K562 (cell line): ENCODE data around the gene KCNF1. TPM values are rescaled to one million over a fixed set of nuclear protein-coding genes. Genes with fewer than 3 reads are reported as not detected.

Source experiments
- ATAC-seq: fragments of 200-7000 bp; cut with Tn5 transposase; 3 replicates; pipeline ENCODE4 v1.9.1; 2020; ENCODE audit warnings: moderate library complexity
- BruUV-seq: library from RNA; stranded (reverse); fragments of 400-500 nt; replicated peaks from 2 replicates; lab custom pipeline; 2021; lab: Mats Ljungman, UMichigan
- CTCF ChIA-PET: fragments of 300-600 bp; formaldehyde crosslinking; extraction: SDS; loops from one replicate; lab custom pipeline; 2021; ENCODE audit warnings: low intra/inter-chr PET ratio; lab: Yijun Ruan, JAX
- POLR2A ChIA-PET: fragments of 300-600, 350-650 bp; sonication (Branson Sonifier 250); formaldehyde crosslinking; extraction: SDS; loops from one replicate; lab custom pipeline; 2021; ENCODE audit warnings: antibody characterized with exemption, inconsistent platforms; lab: Yijun Ruan, JAX
- DNase-seq, 4 experiments: peaks; one replicate each; pipeline versions ENCODE4 v3.0.0 to v3.0.0-alpha.2; 2011 to 2018; ENCODE audit warnings: low spot score in 3 of 4, mixed read lengths in 3 of 4; ENCODE audit errors: extremely low read depth in 1 of 4
- FAIRE-seq: peaks from 2 replicates; lab custom pipeline; 2011; peaks lifted over from hg19 to GRCh38; lab: Jason Lieb, UNC
- H2AFZ ChIP-seq: 2 replicates; pipeline ENCODE4 v1.6.0; 2011; ENCODE audit warnings: low read depth, low read length, control low read depth, inconsistent platforms
- H3K27ac ChIP-seq: fragments of 200-600 bp; 3 replicates; pipeline ENCODE4 v1.8.0; 2011; ENCODE audit warnings: low read depth, mild to moderate bottlenecking, control low read depth, inconsistent platforms, low read length, moderate library complexity, mixed read lengths; ENCODE audit errors: extremely low read depth
- H3K27me3 ChIP-seq, 2 experiments: fragments of 300-600 bp in 1 of 2; 2 replicates in 1 of 2; 3 replicates in 1 of 2; pipeline versions ENCODE4 v1.6.0 to v1.8.0; 2011; ENCODE audit warnings: inconsistent platforms in 2 of 2, low read length in 2 of 2, mild to moderate bottlenecking in 1 of 2, mixed read lengths in 1 of 2, moderate library complexity in 1 of 2; ENCODE audit not compliant: control insufficient read depth in 2 of 2, insufficient read depth in 2 of 2
- H3K36me3 ChIP-seq: fragments of 300-600 bp; 3 replicates; pipeline ENCODE4 v1.8.0; 2011; ENCODE audit warnings: mild to moderate bottlenecking, low read length, inconsistent platforms; ENCODE audit not compliant: control insufficient read depth, insufficient read depth
- H3K4me1 ChIP-seq, 2 experiments: fragments of 200-600 bp in 1 of 2; replicated peaks in 1 of 2; 2 replicates in 1 of 2; 3 replicates in 1 of 2; pipeline versions ENCODE4 v1.5.1 to v1.8.0; 2011; ENCODE audit warnings: inconsistent platforms in 2 of 2, low read length in 2 of 2, mild to moderate bottlenecking in 1 of 2, mixed read lengths in 1 of 2, moderate library complexity in 1 of 2; ENCODE audit not compliant: control insufficient read depth in 2 of 2, insufficient read depth in 2 of 2
- H3K4me2 ChIP-seq: 2 replicates; pipeline ENCODE4 v1.6.1; 2011; ENCODE audit warnings: low read length, control low read depth, inconsistent platforms, mixed read lengths; ENCODE audit not compliant: insufficient read depth
- H3K4me3 ChIP-seq: fragments of 200-600 bp; sonication (generic), shearing (Covaris generic); 2 replicates; pipeline ENCODE4 v1.5.1; 2016; ENCODE audit warnings: control low read depth, inconsistent platforms
- H3K79me2 ChIP-seq: fragments of 200-600 bp; 3 replicates; pipeline ENCODE4 v1.8.0; 2011; ENCODE audit warnings: low read length, inconsistent platforms; ENCODE audit not compliant: control insufficient read depth, insufficient read depth
- H3K9ac ChIP-seq, 2 experiments: 2 replicates each; pipeline versions ENCODE4 v1.6.0 to v1.6.1; 2011; ENCODE audit warnings: low read depth in 2 of 2, low read length in 2 of 2, control low read depth in 1 of 2, inconsistent platforms in 1 of 2, mild to moderate bottlenecking in 1 of 2, mixed read lengths in 1 of 2; ENCODE audit not compliant: insufficient read depth in 1 of 2
- H3K9me1 ChIP-seq: one replicate; pipeline ENCODE4 v1.6.0; 2011; ENCODE audit warnings: inconsistent platforms, mild to moderate bottlenecking, low read length, moderate library complexity; ENCODE audit not compliant: control insufficient read depth, insufficient read depth
- H3K9me3 ChIP-seq: replicated peaks from 2 replicates; pipeline ENCODE4 v1.5.1; 2011; ENCODE audit warnings: low read depth, low read length, inconsistent platforms; ENCODE audit not compliant: control insufficient read depth, insufficient read depth
- H4K20me1 ChIP-seq: replicated peaks from 2 replicates; pipeline ENCODE4 v1.6.1; 2011; ENCODE audit warnings: low read length, inconsistent platforms, mixed read lengths; ENCODE audit not compliant: control insufficient read depth, insufficient read depth
- ARID4B ChIP-seq: sonication (generic); formaldehyde crosslinking; IDR thresholded peaks from 2 replicates; pipeline ENCODE4 v1.8.0; 2022; ENCODE audit warnings: mild to moderate bottlenecking, missing genetic modification reagents
- CREB3 ChIP-seq: fragments of 450-650 bp; conservative IDR thresholded peaks from 2 replicates; pipeline ENCODE4 v1.6.1; 2016; ENCODE audit warnings: missing genetic modification characterization, low read depth, mild to moderate bottlenecking, missing compliant biosample characterization, moderate library complexity
- ERF ChIP-seq: fragments of 450-650 bp; formaldehyde crosslinking; IDR thresholded peaks from 2 replicates; pipeline ENCODE4 v1.4.0; 2020; ENCODE audit warnings: mild to moderate bottlenecking, mixed read lengths
- HNRNPLL ChIP-seq: fragments of 200-400 bp; formaldehyde crosslinking; IDR thresholded peaks from 2 replicates; pipeline ENCODE4 v1.6.1; 2017; ENCODE audit warnings: low read length, low read depth, mild to moderate bottlenecking; ENCODE audit not compliant: poor library complexity, severe bottlenecking
- KAT7 ChIP-seq: sonication (generic); formaldehyde crosslinking; IDR thresholded peaks from 2 replicates; pipeline ENCODE4 v1.8.0; 2022; ENCODE audit warnings: missing genetic modification reagents, mild to moderate bottlenecking, borderline replicate concordance
- ZBTB7A ChIP-seq: IDR thresholded peaks from 2 replicates; pipeline ENCODE4 v1.6.1; 2011; ENCODE audit warnings: low read depth, mild to moderate bottlenecking, low read length, moderate library complexity, borderline replicate concordance; ENCODE audit not compliant: control insufficient read depth
- ZNF121 ChIP-seq: sonication (generic); formaldehyde crosslinking; conservative IDR thresholded peaks from 2 replicates; pipeline ENCODE4 v1.8.0; 2022; ENCODE audit warnings: missing genetic modification reagents
- WGBS: fragments of 100-300 bp; shearing (Covaris generic); methylation state at CpG from one replicate; pipeline ENCODE4 v1.1.6; 2016; ENCODE audit warnings: low coverage, mixed read lengths; ENCODE audit not compliant: insufficient coverage; ENCODE audit errors: missing lambda C conversion rate; 5-methylcytosine and 5-hydroxymethylcytosine counted together
- in situ Hi-C: fragments of 300-500 bp; cut with MboI; formaldehyde crosslinking; loops from 4 replicates; pipeline ENCODE4 v1.15.0; 2018; ENCODE audit warnings: inconsistent platforms, mixed read lengths
- intact Hi-C: fragments of 100-400 bp; cut with micrococcal nuclease; formaldehyde crosslinking; loops from 2 replicates; pipeline ENCODE4 v1.14.2; 2022
- polyA plus RNA-seq, 8 experiments: library from polyadenylated mRNA; depleted of rRNA in 4 of 8; stranded (reverse) in 5 of 8; unstranded in 3 of 8; fragments of >200 nt; fragmentation: Nextera tagmentation in 2 of 8; fragmentation: Illumina TruSeq in 1 of 8; extraction: Ambion mirVana in 2 of 8; extraction: Trizol in 1 of 8; gene quantifications; 2 replicates each; pipeline versions ENCODE4 v1.2.1 to v1.2.3, GENCODE V29; 2011 to 2014; ENCODE audit warnings: inconsistent platforms in 1 of 8, missing spikeins in 1 of 8
- total RNA-seq, 7 experiments: library from RNA; depleted of rRNA in 6 of 7; stranded (reverse); fragments of >200 nt in 6 of 7; fragmentation: Illumina TruSeq in 2 of 7; extraction: Trizol in 2 of 7; gene quantifications; 2 replicates each; pipeline versions ENCODE4 v1.2.1 to v1.2.3, GENCODE V29; 2011 to 2021; ENCODE audit warnings: low replicate concordance in 1 of 7

KCNF1 gene
- total and polyA plus RNA-seq, 9 of the 15 experiments (the other 6 are each of a cell fraction or from before 2014, with no cell fraction given) = not detected

GRCh38 chr2:10877651-10878111 is 34.1 kb upstream of the KCNF1 start:
- no peak for FAIRE-seq
- Histone ChIP-seq H3K9me3 (no peaks in the 10 kb centered on the region), H3K9ac (no peak overlapping the region), H3K36me3 (no peaks in the 10 kb centered on the region), H3K4me2 (no peak overlapping the region), H4K20me1 (no peaks in the 10 kb centered on the region), H3K9me1 (no peaks in the 10 kb centered on the region), H3K79me2 (no peaks in the 10 kb centered on the region), H3K4me1 (peaks cover 0 to 4% of the 10 kb centered on the region in 2 experiments; a peak in 3 of 5 replicates), H2AFZ (no peak overlapping the region), H3K27me3 (peaks cover 16 to 42% of the 10 kb centered on the region in 2 experiments), H3K27ac (no peak overlapping the region), H3K4me3 (no peak overlapping the region)
- in situ Hi-C loops (no loop called here), intact Hi-C loops (no loop called here)
- under 1% methylated on average over 11 of the region's 11 CpGs for WGBS
- DNase-seq = no peak
- ChIA-PET CTCF (no interaction called here), POLR2A (interaction anchor here (0.5 kb wide), 1 partner anchor 1590 kb away, joined by 3 read pairs; no protein-coding TSS in a partner anchor)
- no TSS peak for BruUV-seq
- no peak for ATAC-seq
- TF ChIP-seq ZNF121 (CRISPR knock-in tag) = no peak

GRCh38 chr2:10878268-10878915 is 33.3 kb upstream of the KCNF1 start:
- no peaks in the 10 kb centered on the region for H3K79me2 ChIP-seq
- ChIA-PET POLR2A (interaction anchor here (0.5 kb wide), 1 partner anchor 1590 kb away, joined by 3 read pairs; no protein-coding TSS in a partner anchor), CTCF (no interaction called here)
- 5% methylated on average over 11 of the region's 12 CpGs for WGBS
- no peak overlapping the region for H3K9ac ChIP-seq
- ATAC-seq (no peak), DNase-seq (no peak), FAIRE-seq (no peak)
- no peaks in the 10 kb centered on the region for H4K20me1 ChIP-seq
- H3K27ac ChIP-seq = no peak overlapping the region
- intact Hi-C loops (no loop called here), in situ Hi-C loops (no loop called here)
- H3K9me3 ChIP-seq = no peaks in the 10 kb centered on the region
- no peak overlapping the region for H2AFZ ChIP-seq
- BruUV-seq = no TSS peak
- no peaks in the 10 kb centered on the region for H3K9me1 ChIP-seq
- H3K36me3 ChIP-seq = no peaks in the 10 kb centered on the region
- no peak overlapping the region for H3K4me3 ChIP-seq
- no peak overlapping the region for H3K4me2 ChIP-seq
- peaks cover 16 to 48% of the 10 kb centered on the region in 2 experiments for H3K27me3 ChIP-seq
- peaks cover 0 to 4% of the 10 kb centered on the region in 2 experiments; a peak in 3 of 5 replicates for H3K4me1 ChIP-seq
- no peak for TF ChIP-seq ERF (CRISPR knock-in tag)
- TF ChIP-seq ARID4B (CRISPR knock-in tag) = no peak
- TF ChIP-seq CREB3 (tag) = no peak
- TF ChIP-seq KAT7 (CRISPR knock-in tag) = no peak
- TF ChIP-seq ZBTB7A = no peak
- TF ChIP-seq HNRNPLL = no peak
